Stimulated activated CD8-positive, alpha-beta memory T cell treated with anti-CD3 and anti-CD28 coated beads, Interleukin-7, amount 100 ng/mL, for 48 hours (primary cell): ENCODE results near the gene MRO.
"Not testable (repeated sequence)": the region's sequence is repeated elsewhere in the genome, so short reads cannot be mapped to it uniquely, and the experiment has no call there.

Experiments used
- DNase-seq, 2 donors: peaks; one replicate each; pipeline ENCODE4 v3.0.0-alpha.2; 2020; ENCODE audit warnings: low read depth in 1 of 2; ENCODE audit errors: extremely low read depth in 1 of 2

Gene MRO

GRCh38 chr18:50819728-50820378 is at the start of gene MRO:
MRO (minus strand) TSS chr18:50820016; CDS start chr18:50809400, 10,616 bp downstream.
- DNase-seq: peak; percentile 40 to 63

- no peak for DNase-seq
Observed at GRCh38 chr18:50869150-50869549, 49.3 kb upstream of the MRO start.

- no peak for DNase-seq
Observed at GRCh38 chr18:50866765-50867164, 46.9 kb upstream of the MRO start.

GRCh38 chr18:50863840-50864375 is 44.1 kb upstream of the MRO start:
- no peak for DNase-seq

GRCh38 chr18:50862401-50862800 is 42.6 kb upstream of the MRO start:
- no peak for DNase-seq

- DNase-seq: no peak
Observed at GRCh38 chr18:50861617-50862016, 41.8 kb upstream of the MRO start.

GRCh38 chr18:50859793-50860555 is 40.2 kb upstream of the MRO start:
- DNase-seq: no peak

GRCh38 chr18:50857694-50858093 is 37.9 kb upstream of the MRO start:
- no peak for DNase-seq

- not testable (repeated sequence) for DNase-seq
Observed at GRCh38 chr18:50857166-50857565, 37.4 kb upstream of the MRO start.

- no peak for DNase-seq
Observed at GRCh38 chr18:50855976-50856757, 36.4 kb upstream of the MRO start.

GRCh38 chr18:50853863-50854271 is 34.1 kb upstream of the MRO start:
- no peak for DNase-seq

GRCh38 chr18:50850307-50851065 is 30.7 kb upstream of the MRO start:
- no peak for DNase-seq

GRCh38 chr18:50849419-50849821 is 29.6 kb upstream of the MRO start:
- no peak for DNase-seq

GRCh38 chr18:50848991-50849390 is 29.2 kb upstream of the MRO start:
- no peak for DNase-seq

GRCh38 chr18:50848061-50848551 is 28.3 kb upstream of the MRO start:
- no peak for DNase-seq

- no peak for DNase-seq
Observed at GRCh38 chr18:50847192-50847591, 27.4 kb upstream of the MRO start.

- DNase-seq: no peak
Observed at GRCh38 chr18:50844960-50845359, 25.1 kb upstream of the MRO start.

GRCh38 chr18:50844554-50844953 is 24.7 kb upstream of the MRO start:
- DNase-seq: no peak

GRCh38 chr18:50842846-50843245 is 23.0 kb upstream of the MRO start:
- no peak for DNase-seq

GRCh38 chr18:50839996-50840395 is 20.2 kb upstream of the MRO start:
- no peak for DNase-seq
